Endothelial cell of umbilical vein (primary cell): ENCODE measurements around the gene NFKBIA. TPM values are rescaled to one million over a fixed set of nuclear protein-coding genes. Genes with fewer than 3 reads are reported as not detected.
"Not testable (repeated sequence)": the region's sequence is repeated elsewhere in the genome, so short reads cannot be mapped to it uniquely, and the experiment has no call there.

ENCODE experiments used
- BruUV-seq: library from RNA; stranded (reverse); fragments of 400-500 nt; replicated peaks from 2 replicates; lab custom pipeline; 2021; lab: Mats Ljungman, UMichigan
- CTCF ChIA-PET: fragments of 300-600, 350-600 bp; sonication (Branson Sonifier 250); formaldehyde crosslinking; loops from one replicate; lab custom pipeline; 2021; ENCODE audit warnings: antibody characterized with exemption, inconsistent platforms; lab: Charles Lee
- POLR2A ChIA-PET: fragments of 300-600, 350-600 bp; sonication (Branson Sonifier 250); formaldehyde crosslinking; loops from one replicate; lab custom pipeline; 2021; ENCODE audit warnings: antibody characterized with exemption, inconsistent platforms; lab: Charles Lee
- DNase-seq: peaks from one replicate; pipeline ENCODE4 v3.0.0-alpha.2; 2011; ENCODE audit warnings: low read depth, low spot score
- FAIRE-seq: peaks from 2 replicates; lab custom pipeline; 2011; peaks lifted over from hg19 to GRCh38; lab: Jason Lieb, UNC
- H2AFZ ChIP-seq: 2 replicates; pipeline ENCODE4 v1.6.0; 2012; ENCODE audit warnings: low read depth, low read length, control low read depth, inconsistent platforms
- H3K27ac ChIP-seq: 2 replicates; pipeline ENCODE4 v1.5.1; 2011; ENCODE audit warnings: low read depth, mild to moderate bottlenecking, control low read depth, low read length, moderate library complexity; ENCODE audit not compliant: insufficient read depth
- H3K27me3 ChIP-seq, 2 experiments: 2 replicates each; pipeline versions ENCODE4 v1.6.0 to v1.6.1; 2011; ENCODE audit warnings: low read length in 2 of 2, mixed read lengths in 1 of 2; ENCODE audit not compliant: control insufficient read depth in 2 of 2, insufficient read depth in 2 of 2
- H3K36me3 ChIP-seq, 2 experiments: 2 replicates in 1 of 2; 3 replicates in 1 of 2; pipeline ENCODE4 v1.5.1; 2011; ENCODE audit warnings: low read length in 2 of 2, mild to moderate bottlenecking in 1 of 2, moderate library complexity in 1 of 2; ENCODE audit not compliant: control insufficient read depth in 2 of 2, insufficient read depth in 2 of 2; ENCODE audit errors: extremely low read depth in 1 of 2
- H3K4me1 ChIP-seq: 3 replicates; pipeline ENCODE4 v1.5.1; 2011; ENCODE audit warnings: mild to moderate bottlenecking, low read length; ENCODE audit not compliant: control insufficient read depth, insufficient read depth; ENCODE audit errors: extremely low read depth
- H3K4me2 ChIP-seq: 2 replicates; pipeline ENCODE4 v1.6.1; 2011; ENCODE audit warnings: low read length, control low read depth, mixed read lengths; ENCODE audit not compliant: insufficient read depth
- H3K4me3 ChIP-seq, 3 experiments: fragments of 200-600 bp in 1 of 3; sonication (generic), shearing (Covaris generic) in 1 of 3; replicated peaks in 1 of 3; 2 replicates each; pipeline ENCODE4 v1.5.1; 2011 to 2016; ENCODE audit warnings: control low read depth in 3 of 3, low read length in 3 of 3, mild to moderate bottlenecking in 2 of 3, inconsistent platforms in 1 of 3, low read depth in 1 of 3, moderate library complexity in 1 of 3; ENCODE audit not compliant: insufficient read depth in 1 of 3
- H3K79me2 ChIP-seq: 2 replicates; pipeline ENCODE4 v1.6.0; 2012; ENCODE audit warnings: low read length, inconsistent platforms; ENCODE audit not compliant: control insufficient read depth, insufficient read depth
- H3K9ac ChIP-seq: replicated peaks from 2 replicates; pipeline ENCODE3; 2011; ENCODE audit warnings: low read length, control low read depth; ENCODE audit not compliant: insufficient read depth; ENCODE audit errors: extremely low read depth
- H3K9me1 ChIP-seq: replicated peaks from 3 replicates; pipeline ENCODE4 v1.6.0; 2011; ENCODE audit warnings: mild to moderate bottlenecking, low read length; ENCODE audit not compliant: control insufficient read depth, insufficient read depth; ENCODE audit errors: extremely low read depth
- H3K9me3 ChIP-seq: replicated peaks from 2 replicates; pipeline ENCODE4 v1.5.1; 2012; ENCODE audit warnings: low read length, inconsistent platforms; ENCODE audit not compliant: control insufficient read depth, insufficient read depth
- H4K20me1 ChIP-seq: replicated peaks from 2 replicates; pipeline ENCODE3; 2011; ENCODE audit warnings: mild to moderate bottlenecking, low read length; ENCODE audit not compliant: control insufficient read depth, insufficient read depth; ENCODE audit errors: extremely low read depth
- EZH2 ChIP-seq: IDR thresholded peaks from 2 replicates; pipeline ENCODE4 v1.6.1; 2012; ENCODE audit warnings: borderline replicate concordance, low read depth, mild to moderate bottlenecking, moderate library complexity, low read length, inconsistent platforms; ENCODE audit not compliant: severe bottlenecking
- dilution Hi-C: fragments of 300-500 bp; cut with MboI; formaldehyde crosslinking; loops from one replicate; pipeline ENCODE4 v1.15.0; 2019; ENCODE audit warnings: low sequenced_read_pairs; ENCODE audit not compliant: extremely low pct_ligation_motif_present
- intact Hi-C: fragments of 100-400 bp; cut with micrococcal nuclease; formaldehyde crosslinking; loops from one replicate; pipeline ENCODE4 v1.10.0; 2022
- polyA plus RNA-seq, 4 experiments: library from polyadenylated mRNA; depleted of rRNA in 3 of 4; stranded (reverse) in 3 of 4; unstranded in 1 of 4; fragments of >200 nt; gene quantifications; 2 replicates each; pipeline versions ENCODE4 v1.2.1 to v1.2.3, GENCODE V29; 2011 to 2012; ENCODE audit warnings: missing spikeins in 1 of 4
- total RNA-seq: library from RNA; stranded (reverse); gene quantifications from 2 replicates; pipeline ENCODE4 v1.2.3, GENCODE V29; 2021
- TF ChIP-seq, protein P1 (sequence below), 2 donors: IDR thresholded peaks; 1 replicate in 1 of 2; 2 replicates in 1 of 2; pipeline ENCODE4 v1.5.1; 2011; ENCODE audit warnings: low read length in 2 of 2, mild to moderate bottlenecking in 2 of 2, moderate library complexity in 2 of 2, control low read depth in 1 of 2, inconsistent platforms in 1 of 2, low read depth in 1 of 2; ENCODE audit not compliant: insufficient read depth in 1 of 2; ENCODE audit errors: extremely low read depth in 1 of 2

Gene NFKBIA
- total and polyA plus RNA-seq, 2 donors (not counting 3 experiments of a cell fraction or from before 2014, with no cell fraction given): 55.7 to 82.8 TPM

DNA sequence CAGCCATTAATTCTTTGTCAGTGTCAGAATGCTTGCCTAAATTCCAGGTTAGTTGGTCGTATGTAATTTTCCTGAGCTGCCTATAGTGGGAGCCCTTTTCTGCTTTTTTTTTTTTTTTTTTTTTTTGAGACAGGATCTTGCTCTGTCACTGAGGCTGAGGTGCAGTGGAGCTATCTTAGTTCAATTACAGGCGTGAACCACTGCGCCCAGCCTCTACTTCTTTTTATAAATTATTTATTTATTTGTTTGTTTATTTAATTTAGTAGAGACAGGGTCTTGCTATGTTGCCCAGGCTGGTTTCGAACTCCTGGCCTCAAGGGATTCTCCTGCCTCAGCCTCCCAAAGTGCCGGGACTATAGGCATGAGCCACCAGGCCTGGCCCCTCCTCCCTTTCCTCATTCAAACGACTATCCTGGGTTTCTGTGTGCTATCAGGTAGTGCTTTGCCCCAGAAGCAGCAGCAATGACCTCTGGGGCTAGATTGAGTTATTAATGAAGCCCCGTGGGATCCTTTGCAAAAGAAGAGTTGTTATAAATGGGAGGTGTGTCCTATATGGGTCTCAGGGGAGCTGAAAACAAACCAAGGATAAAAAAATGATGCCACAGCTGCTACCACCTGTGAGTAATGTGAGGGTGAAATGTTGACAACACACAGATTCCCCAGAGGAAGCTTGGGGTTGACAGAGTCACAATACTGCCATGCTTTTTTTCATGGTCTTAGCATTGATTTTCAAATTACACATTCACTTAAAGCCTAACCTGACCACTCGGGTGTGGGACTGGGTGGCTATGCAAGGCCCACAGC, 34.6 kb upstream of the NFKBIA start:
- BruUV-seq: no TSS peak
- peak; percentile 52 for FAIRE-seq

DNA sequence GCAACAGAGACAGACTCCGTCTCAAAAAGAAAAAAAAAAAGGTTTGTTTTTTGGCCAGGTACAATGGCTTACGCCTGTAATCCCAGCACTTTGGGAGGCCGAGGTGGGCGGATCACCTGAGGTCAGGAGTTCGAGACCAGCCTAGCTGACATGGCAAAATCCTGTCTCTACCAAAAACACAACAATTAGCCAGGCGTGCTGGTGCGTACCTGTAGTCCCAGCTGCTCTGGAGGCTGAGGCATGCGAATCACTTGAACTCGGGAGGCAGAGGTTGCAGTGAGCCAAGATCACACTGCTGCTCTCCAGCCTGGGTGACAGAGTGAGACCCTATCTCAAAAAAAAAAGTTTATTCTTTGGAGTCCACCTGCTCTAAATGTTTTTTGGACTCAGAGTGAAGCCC, 33.9 kb upstream of the NFKBIA start:
- BruUV-seq, H3K27me3 ChIP-seq: not testable (repeated sequence)

More for the DNA sequence above, 34.6 kb upstream of the NFKBIA start:
- ChIA-PET CTCF (interaction anchor here (0.5 to 5.3 kb wide), 40 partner anchors 11 to 1015 kb away, joined by 3 to 55 read pairs (median 4); partner anchors contain the start of genes BRMS1L, INSM2 and RALGAPA1), POLR2A (interaction anchor here (0.6 kb wide), 1 partner anchor 319 kb away, joined by 3 read pairs; no protein-coding TSS in a partner anchor)
- intact Hi-C loops (loop anchor here (2.0 to 5.0 kb wide), 2 partner anchors 248 to 373 kb away; no protein-coding TSS in a partner anchor), dilution Hi-C loops (loop anchor here (25.0 kb wide), 1 partner anchor 248 kb away; no protein-coding TSS in a partner anchor)
- TF ChIP-seq EZH2: no peak
- TF ChIP-seq, protein P1, sequence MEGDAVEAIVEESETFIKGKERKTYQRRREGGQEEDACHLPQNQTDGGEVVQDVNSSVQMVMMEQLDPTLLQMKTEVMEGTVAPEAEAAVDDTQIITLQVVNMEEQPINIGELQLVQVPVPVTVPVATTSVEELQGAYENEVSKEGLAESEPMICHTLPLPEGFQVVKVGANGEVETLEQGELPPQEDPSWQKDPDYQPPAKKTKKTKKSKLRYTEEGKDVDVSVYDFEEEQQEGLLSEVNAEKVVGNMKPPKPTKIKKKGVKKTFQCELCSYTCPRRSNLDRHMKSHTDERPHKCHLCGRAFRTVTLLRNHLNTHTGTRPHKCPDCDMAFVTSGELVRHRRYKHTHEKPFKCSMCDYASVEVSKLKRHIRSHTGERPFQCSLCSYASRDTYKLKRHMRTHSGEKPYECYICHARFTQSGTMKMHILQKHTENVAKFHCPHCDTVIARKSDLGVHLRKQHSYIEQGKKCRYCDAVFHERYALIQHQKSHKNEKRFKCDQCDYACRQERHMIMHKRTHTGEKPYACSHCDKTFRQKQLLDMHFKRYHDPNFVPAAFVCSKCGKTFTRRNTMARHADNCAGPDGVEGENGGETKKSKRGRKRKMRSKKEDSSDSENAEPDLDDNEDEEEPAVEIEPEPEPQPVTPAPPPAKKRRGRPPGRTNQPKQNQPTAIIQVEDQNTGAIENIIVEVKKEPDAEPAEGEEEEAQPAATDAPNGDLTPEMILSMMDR (IDR thresholded peaks at IDR 0.05; ENCODE audit: extremely low read depth in 1 of 2, insufficient read depth in 1 of 2, low read depth in 1 of 2, low read length in 2 of 2): peak; percentile 47 to 53
- H3K4me3 ChIP-seq: no peak overlapping the region
- no peaks in the 10 kb centered on the region for H3K4me1 ChIP-seq
- H3K27ac ChIP-seq: no peak overlapping the region
- H3K36me3 ChIP-seq: no peaks in the 10 kb centered on the region
- no peaks in the 10 kb centered on the region for H3K9me3 ChIP-seq
- no peaks in the 10 kb centered on the region for H4K20me1 ChIP-seq
- H3K4me2 ChIP-seq: no peak overlapping the region
- H3K79me2 ChIP-seq: no peaks in the 10 kb centered on the region
- no peak overlapping the region for H3K9ac ChIP-seq
- peaks cover 0 to 2% of the 10 kb centered on the region in 2 experiments for H3K27me3 ChIP-seq
- H3K9me1 ChIP-seq: no peaks in the 10 kb centered on the region
- H2AFZ ChIP-seq: no peak overlapping the region
- no peak for DNase-seq

More for the DNA sequence above, 33.9 kb upstream of the NFKBIA start:
- H3K36me3 ChIP-seq, FAIRE-seq, H3K79me2 ChIP-seq, H3K4me3 ChIP-seq, H3K4me1 ChIP-seq, H3K9me1 ChIP-seq, H2AFZ ChIP-seq, H3K4me2 ChIP-seq, H3K27ac ChIP-seq, DNase-seq, H4K20me1 ChIP-seq, H3K9ac ChIP-seq, H3K9me3 ChIP-seq, POLR2A ChIA-PET: not testable (repeated sequence)
- CTCF ChIA-PET: interaction anchor here (0.6 to 5.3 kb wide), 34 partner anchors 10 to 1014 kb away, joined by 3 to 55 read pairs (median 4); partner anchors contain the start of genes INSM2 and RALGAPA1
- intact Hi-C loops (loop anchor here (2.0 to 5.0 kb wide), 2 partner anchors 248 to 374 kb away; no protein-coding TSS in a partner anchor), dilution Hi-C loops (loop anchor here (25.0 kb wide), 1 partner anchor 249 kb away; no protein-coding TSS in a partner anchor)
